GM18498 (cell line): Measurements from ENCODE around the gene UNC5A.

Experiments
- ATAC-seq: cut with Tn5 transposase; IDR thresholded peaks from one replicate; pipeline ENCODE4 v1.9.1; 2021; ENCODE audit warnings: mild to moderate bottlenecking, moderate library complexity; ENCODE audit not compliant: unreplicated experiment

Gene UNC5A

DNA sequence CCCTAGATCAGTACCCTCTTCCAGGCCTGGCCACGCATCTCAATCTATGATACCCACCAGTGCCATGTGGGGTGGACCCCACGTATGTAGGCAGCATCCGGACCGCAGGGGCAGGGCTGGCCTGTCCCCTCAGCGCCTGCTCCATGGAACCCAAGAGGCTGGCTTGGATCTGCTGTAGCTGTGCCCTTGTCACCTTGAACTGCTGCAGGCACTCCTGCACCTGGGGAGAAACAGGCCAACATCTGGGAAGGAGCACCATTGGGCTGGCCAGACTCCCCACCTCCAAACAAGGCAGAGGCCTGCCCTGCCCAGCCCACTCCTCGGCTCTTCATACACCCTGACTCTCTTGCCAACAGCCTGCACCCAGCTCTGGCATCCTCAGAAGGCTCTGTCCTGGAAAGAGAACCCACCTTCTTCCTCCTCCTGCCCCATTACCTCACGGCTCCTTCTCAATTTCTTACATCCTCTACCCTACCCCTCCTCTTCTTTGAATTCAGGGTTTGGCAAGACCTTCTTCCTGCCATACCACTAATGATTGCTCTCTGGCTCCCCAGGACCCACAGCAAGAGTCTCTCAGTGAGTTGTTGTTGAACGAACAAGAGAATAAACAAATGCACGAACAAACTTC lies 81.1 kb downstream of the UNC5A start:
- ATAC-seq, result no peak

DNA sequence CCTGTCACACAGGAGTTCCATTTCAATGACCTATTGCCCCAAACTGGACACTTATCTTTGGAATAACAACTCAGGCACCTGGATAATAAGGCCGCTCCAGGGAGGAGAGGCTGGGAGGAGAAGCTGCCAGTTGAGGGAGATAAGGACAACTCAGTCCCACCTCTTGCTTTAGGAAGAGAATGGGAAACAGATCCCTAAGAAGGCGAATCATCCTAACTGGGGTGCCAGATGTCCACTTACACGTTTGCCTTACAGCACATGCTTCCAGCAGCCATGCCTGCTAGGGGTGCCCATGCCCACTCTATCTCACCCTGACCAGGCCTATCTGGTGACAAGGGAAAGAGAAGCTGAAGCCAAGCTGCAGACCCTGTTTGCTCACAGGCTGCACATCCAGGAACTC lies 82.3 kb downstream of the UNC5A start:
- ATAC-seq, result no peak

DNA sequence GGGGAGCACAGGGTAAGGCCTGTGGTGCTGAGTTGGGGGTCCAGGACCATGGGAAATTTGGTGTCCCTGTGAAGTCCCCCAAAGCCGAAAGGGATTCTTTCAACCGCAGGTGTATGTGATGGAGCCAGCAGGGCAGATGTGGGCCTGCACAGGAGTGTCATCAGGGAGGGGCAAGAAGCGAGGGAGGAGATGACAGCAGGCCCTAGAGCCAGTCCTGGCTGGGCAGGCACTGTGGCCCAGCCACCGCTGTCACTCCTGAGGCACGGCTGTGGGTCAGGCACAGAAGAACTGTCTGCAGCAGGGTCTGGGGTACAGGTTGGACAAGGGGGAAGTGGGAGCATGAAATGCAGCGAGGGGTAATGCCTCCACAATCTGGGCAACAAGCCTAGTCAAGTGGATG lies 83.9 kb downstream of the UNC5A start:
- ATAC-seq, result no peak

DNA sequence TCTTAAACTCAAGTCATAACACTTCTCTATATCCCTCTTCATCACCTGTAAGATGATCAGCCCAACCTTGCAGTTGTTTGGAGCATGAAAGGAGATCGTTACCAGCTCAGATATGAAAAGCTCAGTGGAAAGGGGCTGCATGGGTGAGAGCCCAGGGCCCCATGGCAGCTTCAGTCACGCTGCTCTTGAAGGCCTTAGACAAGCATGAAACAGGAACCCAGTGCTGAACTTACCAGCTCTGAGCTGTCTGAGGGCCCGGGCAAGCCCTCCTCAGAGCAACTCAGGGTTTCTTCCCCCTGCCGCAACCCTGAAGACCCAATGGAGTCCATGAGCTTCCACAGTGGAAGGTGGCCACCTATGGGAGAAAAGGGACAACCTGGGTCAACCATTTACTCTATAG lies 85.5 kb downstream of the UNC5A start:
- ATAC-seq, result no peak

DNA sequence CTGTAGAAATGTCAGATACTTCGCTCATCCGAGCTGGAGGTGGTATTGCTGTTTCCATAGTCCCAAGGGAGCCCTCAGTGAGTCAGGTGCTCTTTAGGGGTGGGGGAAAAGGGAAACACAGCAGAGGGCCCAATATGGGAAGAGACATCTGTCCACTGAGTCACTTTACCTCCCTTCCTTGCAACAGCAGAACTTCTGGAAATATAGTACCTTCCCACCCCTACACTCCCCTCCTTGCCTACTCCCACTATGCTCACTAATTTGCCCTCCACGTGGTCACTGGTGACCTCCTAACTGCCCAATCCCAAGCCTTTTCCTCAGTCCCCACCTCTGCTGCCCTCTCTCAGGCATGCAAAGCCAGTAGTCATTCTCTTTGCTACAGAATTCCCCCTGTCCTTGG lies 86.9 kb downstream of the UNC5A start:
- no peak for ATAC-seq

DNA sequence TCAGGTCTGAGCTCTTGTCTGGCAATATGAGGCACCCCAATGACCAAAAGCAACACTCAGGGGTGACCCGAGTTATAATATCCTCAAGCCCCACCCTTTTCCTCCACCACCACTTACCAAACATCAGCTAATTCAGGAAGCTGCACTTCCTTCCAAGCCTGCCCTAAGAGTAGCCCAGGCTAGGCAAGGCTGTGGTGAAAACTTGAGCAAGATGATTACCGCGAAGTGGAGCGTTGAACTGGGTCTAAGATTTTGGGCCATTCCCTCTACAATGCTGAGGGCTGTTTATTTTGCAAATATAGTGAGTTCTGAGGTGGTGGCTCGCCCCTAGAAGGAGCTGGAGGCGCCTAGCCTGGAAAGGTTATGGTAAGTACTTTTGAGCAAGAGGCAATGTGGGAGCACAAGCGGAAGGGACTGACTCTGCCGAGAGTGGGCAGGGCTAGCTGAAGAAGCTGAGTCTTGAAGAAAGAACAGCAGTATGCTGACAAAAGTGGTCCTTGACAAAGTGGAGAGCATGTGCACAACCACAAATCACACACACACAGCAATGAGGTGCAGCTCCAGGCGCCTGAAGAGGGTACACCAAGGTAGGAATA lies 89.0 kb downstream of the UNC5A start, which contains the start of gene HK3:
Gene HK3 (minus strand): TSS at position 51 of the 596 bp plus-strand sequence. CDS start 3,187 bp downstream, outside the sequence.
- ATAC-seq, result no peak

DNA sequence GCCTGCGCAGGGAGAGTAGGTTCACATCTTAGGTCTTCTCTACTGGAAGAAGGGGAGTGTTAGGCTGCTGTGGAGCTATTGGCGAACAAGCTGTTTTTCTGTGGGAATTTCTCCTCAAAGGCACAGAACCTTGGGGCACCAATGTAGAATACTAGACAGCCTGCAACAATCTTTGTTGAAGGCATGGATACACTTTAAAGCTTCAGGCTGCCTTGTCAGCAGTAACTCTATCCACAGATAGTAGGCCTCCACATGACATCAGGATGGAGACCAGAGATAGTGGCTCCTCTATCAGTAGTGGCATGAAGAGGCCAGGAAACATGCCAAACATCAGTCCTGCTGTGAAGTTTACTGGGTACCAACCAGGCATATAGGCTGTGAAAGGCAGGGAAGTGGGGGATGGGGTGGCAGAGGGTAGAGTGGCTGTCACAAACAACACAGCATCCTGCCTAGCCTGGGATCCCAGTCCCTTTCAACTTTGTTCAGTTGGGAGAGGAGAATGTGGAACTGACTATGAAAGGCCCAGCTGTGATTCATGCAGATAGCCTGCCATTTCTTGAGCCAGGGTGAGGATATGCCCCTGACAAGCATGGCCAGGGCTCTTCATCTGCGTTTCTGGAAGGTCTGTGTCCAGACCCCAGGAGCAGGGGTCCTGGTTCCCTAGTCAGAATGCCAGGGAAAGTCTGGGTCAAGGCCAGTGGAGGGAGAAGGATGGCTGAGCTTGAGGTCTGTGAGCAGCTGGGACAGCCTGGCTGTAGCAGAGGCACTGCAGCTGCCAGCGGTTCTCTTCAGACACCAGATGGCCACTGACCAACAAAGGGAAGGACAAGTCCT lies 89.8 kb downstream of the UNC5A start:
- ATAC-seq, result no peak

DNA sequence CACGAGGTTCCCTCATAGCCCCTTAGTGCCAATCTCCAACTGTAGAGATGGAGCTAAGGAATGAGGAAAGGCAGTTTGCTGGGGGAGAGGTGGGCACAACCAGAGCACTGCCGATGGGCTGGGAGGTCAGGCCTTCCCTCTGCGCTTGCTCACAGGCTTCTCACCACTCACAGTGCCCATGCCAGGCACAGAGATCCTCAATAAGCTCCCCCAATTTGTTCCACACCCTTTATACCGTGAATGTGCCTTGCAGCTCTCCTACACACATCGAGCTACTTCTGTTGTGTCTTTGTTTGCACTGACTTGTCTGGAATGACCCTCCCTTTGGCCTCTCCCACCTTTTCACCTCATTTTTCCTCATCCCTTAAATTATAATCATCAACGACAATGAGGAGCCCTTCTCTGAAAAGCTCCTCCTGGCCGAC lies 90.4 kb downstream of the UNC5A start:
- ATAC-seq, result no peak

DNA sequence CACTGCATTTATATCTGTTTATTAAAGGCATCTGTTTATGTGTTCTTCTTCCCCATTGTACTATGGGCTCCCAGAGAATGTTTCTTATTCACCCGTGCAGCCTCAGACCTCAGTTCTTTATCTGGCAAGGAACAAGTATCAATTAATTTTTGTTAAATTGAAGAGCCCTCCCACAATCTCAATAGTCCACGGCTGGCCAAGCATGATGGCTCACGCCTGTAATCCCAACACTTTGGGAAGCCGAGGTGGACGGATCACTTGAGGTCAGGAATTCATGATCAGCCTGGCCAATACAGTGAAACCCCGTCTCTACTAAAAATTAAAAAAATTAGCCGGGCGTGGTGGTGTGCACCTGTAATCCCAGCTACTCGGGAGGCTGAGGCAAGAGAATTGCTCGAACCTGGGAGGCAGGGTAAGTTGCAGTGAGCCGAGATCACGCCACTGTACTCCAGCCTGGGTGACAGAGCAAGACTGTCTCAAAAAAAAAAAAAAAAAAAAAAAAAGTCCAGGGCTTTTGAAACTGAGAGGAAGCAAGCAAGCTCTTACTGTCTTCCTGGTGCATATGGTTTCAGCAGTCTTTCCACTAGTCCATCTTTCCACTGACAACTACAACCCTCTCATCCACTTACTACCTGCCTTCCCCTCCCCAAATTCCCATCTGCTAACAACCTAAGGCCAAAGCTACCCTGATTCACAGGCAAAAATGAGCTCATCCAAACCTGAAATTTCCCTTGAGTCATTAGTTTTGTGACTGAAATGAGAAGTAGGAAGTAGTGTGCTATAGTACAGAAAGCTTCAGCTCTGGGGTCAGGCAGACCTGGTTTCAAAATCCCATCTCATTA lies 91.1 kb downstream of the UNC5A start:
- ATAC-seq, result no peak

DNA sequence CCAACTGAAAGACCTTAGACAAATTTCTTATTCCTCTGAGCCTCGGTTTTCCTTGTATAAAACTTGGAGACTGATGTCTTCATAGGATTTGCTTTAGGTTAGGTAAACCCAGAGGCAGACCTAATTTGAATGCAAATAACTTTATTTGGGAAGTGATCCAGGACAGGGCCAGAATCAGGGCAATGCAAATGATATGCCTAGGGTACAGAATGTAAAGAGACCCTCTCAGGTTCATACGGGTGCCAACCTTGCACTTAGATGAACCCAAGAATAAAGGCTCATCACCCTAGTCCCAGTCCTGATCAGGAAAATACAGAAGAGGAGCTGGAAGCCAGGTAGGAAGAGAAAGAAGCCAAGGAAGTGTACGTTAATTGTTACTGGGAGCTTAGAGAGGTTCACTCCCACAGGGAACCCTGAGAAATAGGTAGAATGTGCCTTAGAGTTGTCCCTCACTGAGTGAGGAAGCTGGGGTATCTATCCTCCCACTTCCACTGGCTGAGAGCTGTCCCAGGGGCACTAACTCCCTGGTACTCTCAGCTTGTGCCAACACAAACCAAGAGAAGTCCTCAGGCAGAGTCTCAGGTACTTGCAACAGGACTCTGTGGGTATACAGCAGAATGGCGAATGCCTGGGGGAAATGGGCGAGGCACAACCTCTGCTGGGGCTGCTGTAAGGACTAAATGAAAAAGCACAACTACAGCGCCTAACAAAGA lies 91.9 kb downstream of the UNC5A start:
- no peak for ATAC-seq

DNA sequence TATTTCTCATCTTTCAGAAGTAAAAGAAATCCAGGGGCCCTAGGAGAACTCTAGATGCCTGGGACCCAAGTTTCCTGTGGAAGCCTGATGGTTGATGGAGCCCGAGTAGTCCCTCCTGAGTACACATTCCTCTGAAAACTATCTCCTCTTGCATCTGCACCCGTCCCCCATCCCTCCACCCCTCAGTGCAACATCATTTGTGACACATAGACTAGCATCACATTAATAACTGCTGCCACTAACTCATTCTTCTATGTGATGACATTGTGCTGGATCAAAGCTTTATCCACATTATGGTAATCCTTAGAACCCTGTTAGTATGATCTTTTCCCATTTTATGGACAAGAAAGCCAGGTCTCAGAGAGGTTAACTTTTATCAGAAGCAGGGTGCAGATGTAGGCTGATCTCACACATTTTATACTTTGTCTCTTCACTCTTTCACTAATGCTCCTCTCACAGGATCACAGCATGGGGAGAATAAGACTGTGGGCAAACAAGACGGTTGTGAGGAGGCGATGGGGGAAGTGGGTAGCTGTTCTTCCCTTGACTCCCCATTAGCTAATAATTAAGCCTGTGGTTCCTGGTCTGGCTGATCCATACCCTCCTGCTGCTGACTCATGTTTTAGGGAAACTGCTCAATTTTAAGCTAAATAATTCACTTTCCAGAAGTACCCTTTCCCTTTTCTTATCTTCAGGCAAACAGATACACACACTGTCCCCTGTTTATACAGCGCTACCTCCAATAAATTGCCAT lies 92.7 kb downstream of the UNC5A start:
- no peak for ATAC-seq

DNA sequence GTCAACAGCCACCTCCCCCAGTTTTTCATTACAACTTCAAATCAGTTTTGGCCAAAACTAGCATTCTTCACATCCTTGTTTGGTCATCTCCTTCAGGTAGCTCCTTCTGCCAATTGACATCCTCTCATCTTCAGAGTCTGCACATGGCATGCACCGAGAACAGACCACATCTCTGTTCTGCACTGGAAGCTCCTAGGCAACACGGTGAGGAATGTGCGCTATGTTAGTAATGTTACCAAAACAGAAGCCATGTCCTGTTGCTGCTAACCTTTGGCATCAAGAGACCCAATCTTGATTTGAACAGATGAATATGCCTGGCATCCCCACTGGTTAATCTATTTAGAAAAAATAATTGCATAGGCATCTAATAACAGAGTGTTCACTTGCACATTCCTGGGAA lies 93.9 kb downstream of the UNC5A start:
- no peak for ATAC-seq

DNA sequence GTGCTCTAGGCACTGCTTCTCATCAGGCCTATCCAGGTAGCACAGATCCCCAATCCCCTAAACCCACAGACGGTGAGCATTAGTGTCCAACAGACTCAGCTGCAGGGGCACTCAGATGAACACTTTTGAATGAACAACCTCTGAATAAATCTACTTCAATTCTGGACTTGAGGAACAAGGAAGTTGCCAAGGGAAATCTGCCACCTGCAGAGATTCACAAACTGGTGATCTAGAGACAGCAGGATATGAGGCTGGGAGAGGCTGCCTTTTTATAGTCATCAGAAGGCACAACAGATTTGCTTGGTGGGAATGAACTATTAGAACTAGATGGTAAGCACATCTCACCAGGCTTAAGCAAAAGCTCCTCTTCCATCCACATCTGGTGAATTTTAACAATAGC lies 95.8 kb downstream of the UNC5A start:
- ATAC-seq, result no peak

DNA sequence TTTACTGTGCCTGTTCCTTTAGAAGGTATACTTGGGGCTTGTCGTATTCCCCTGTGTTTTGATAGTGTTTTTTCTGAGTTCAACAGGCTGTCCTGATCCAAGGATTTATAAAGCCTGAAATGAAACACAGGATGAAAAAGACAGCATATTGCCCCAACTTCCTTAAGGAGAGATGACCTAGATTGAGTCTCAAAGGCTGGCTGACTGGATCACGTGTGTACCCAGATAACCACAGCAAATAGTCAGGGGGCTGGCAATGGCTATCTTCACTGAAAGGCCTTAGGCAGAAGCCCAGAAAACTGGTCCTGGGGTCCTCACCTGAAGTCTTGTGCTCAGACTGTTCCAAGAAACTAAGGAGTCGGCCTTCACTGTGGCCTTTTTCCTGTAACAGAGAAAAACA lies 96.4 kb downstream of the UNC5A start:
- no peak for ATAC-seq

DNA sequence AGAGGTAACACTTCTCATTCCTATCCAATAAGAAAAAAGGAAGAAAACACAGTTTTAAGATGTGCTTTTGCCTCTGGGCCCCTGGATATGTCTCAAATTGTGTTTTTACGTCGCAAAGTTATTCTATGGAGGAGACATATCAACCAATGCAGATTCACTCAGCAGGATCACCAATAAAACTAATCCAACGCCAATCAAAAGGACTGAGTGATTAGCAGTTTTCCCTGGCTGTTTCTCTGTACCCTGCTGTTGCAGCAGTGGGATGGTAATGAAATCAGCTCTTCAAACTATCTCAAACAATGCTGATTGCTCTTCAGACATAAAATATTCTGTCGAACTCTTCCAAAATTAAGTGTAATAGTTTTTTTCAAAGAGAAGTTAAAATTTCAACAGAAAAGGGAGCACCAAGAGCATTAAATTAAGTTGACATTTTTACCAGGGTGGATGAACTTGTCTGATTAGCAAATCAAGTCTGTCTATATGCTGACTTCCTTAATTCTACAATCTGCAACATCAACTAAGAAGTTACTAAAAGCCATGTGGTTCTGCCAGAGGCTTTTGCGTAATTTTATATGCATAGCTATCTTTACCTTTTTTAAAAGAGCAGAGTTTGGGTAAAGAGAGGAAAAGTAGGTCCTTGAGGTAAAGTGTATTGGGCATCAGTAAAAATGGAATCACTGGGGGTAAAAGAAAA lies 98.5 kb downstream of the UNC5A start:
- ATAC-seq, result no peak

DNA sequence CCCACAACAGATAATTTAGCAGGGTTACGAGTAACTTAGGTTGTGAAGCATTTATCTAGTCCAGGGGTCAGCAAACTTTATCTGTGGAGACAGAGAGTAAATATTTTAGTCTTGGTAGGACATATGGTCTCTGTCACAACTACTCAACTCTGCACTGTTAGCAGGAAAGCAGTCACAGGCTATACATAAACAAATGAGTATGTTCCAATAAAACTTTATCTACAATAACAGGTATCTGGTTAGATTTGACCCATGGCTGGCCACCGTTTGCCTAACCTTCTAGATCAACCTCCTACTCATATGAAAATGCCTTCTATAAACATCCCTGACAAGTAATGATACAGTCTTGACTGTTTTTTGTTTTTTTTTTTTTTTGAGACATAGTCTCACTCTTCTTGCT lies 101.8 kb downstream of the UNC5A start:
- no peak for ATAC-seq

DNA sequence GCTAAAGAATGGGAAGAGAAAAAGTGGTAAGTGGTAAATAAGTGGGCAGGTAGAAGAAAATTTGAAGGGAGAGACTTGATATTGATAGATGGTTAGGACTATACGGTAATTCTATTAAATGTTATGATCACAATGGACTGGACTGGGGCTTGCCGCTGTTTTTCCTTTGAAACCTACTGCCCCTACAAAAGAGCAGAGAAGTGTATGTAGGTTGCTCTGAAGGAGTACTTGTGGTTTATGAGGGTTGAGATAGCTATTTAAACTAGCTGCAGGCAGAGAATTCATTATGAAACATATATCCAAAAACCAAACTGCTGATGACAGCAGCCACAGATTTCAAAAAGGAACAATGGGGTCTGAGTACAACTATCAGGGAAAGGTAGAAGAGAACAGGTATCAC lies 105.5 kb downstream of the UNC5A start:
- ATAC-seq, result no peak

DNA sequence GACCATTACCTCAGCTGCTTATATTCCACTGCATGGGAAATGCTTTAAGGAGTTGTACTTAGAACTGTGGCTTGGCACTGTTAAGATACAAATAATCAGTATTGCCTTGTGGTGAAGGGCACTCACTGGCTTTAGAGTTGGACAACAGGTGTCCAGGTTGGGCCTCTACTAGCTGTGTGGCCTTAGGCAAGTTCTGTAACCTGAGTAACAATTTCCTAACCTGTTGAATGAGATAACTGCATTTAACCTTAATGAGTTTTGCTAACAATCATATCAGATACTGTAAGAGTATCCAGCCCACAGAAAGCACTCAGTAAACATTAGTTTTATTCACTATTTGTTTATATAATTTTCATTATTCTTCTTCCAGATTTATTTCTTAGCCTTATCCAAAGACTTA lies 106.0 kb downstream of the UNC5A start:
- no peak for ATAC-seq

DNA sequence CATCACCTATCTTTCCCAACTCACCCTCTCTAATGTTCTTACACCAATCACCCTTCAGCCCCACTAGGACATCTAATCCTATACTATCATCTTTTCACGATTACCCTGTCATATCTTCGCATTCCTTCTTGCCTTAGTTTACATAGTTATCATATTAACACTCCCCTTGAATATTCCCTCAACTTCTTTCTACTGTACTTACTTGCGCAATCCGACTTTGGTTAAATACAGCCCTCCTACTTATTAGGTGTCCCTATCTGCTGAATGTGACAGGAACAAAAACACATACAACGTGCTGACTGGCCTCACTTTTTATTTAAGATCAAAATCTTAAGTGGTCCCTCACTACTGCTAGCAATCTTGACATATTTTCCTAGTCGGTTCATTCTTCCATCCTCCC lies 108.3 kb downstream of the UNC5A start:
- ATAC-seq, result no peak
